ENCODE data around the gene SPTY2D1. TPM values are rescaled to one million over a fixed set of nuclear protein-coding genes. Genes with fewer than 3 reads are reported as not detected.

SPTY2D1 gene
- total RNA-seq, 4 donors from 2014 or later, result 15.9 to 40.7 (median 28.0) TPM

GRCh38 chr11:18633256-18634139 lies 644 bp downstream of the SPTY2D1 start:
- no peak for TF ChIP-seq CTCF (IDR thresholded peaks at IDR 0.05)
- DNase-seq (ENCODE audit: low spot score) (no peak), ATAC-seq (ENCODE audit: low FRiP score) (no peak)

GRCh38 chr11:18632841-18633240 lies 1.3 kb downstream of the SPTY2D1 start:
- TF ChIP-seq CTCF (IDR thresholded peaks at IDR 0.05), result no peak
- no peak for ATAC-seq (ENCODE audit: low FRiP score)
- DNase-seq (ENCODE audit: low spot score), result no peak

- ATAC-seq (ENCODE audit: low FRiP score) (no peak), DNase-seq (ENCODE audit: low spot score) (no peak)
- TF ChIP-seq CTCF (IDR thresholded peaks at IDR 0.05), result no peak
Measured at GRCh38 chr11:18624161-18624560, 10.0 kb downstream of the SPTY2D1 start.

- TF ChIP-seq CTCF (IDR thresholded peaks at IDR 0.05), result no peak
- ATAC-seq (ENCODE audit: low FRiP score) (no peak), DNase-seq (ENCODE audit: low spot score) (no peak)
Measured at GRCh38 chr11:18623707-18624106, 10.4 kb downstream of the SPTY2D1 start.

GRCh38 chr11:18618342-18619025 lies 15.7 kb downstream of the SPTY2D1 start:
- peak; percentile 42 for ATAC-seq (ENCODE audit: low FRiP score)
- no peak for TF ChIP-seq CTCF (IDR thresholded peaks at IDR 0.05)
- DNase-seq (ENCODE audit: low spot score), result no peak

- ATAC-seq (ENCODE audit: low FRiP score), result peak; percentile 6
- DNase-seq (ENCODE audit: low spot score), result no peak
- no peak for TF ChIP-seq CTCF (IDR thresholded peaks at IDR 0.05)
Measured at GRCh38 chr11:18617688-18618341, 16.3 kb downstream of the SPTY2D1 start.
